Measurements from ENCODE around the gene EPHB2.

DNA sequence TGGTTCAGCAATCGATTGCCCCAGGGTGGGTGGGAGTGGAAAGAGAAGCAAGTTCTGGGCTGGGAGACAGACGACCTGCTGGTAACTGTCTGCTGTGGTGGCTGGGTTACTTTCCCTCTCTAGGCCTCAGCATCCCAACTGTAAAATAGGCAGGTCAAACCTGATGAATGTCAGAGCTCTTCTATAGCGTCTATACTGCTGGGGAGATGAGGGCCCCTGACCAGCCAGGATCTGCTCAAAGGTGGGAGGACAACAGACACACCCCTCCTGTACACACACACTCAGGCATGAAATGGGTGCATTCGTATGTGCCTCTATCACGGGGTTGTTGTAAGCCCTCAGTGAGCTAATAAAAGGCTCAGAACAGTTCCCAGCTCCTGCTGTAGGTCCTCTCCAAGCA lies 12.7 kb upstream of the EPHB2 start:
- TF ChIP-seq, protein P1, sequence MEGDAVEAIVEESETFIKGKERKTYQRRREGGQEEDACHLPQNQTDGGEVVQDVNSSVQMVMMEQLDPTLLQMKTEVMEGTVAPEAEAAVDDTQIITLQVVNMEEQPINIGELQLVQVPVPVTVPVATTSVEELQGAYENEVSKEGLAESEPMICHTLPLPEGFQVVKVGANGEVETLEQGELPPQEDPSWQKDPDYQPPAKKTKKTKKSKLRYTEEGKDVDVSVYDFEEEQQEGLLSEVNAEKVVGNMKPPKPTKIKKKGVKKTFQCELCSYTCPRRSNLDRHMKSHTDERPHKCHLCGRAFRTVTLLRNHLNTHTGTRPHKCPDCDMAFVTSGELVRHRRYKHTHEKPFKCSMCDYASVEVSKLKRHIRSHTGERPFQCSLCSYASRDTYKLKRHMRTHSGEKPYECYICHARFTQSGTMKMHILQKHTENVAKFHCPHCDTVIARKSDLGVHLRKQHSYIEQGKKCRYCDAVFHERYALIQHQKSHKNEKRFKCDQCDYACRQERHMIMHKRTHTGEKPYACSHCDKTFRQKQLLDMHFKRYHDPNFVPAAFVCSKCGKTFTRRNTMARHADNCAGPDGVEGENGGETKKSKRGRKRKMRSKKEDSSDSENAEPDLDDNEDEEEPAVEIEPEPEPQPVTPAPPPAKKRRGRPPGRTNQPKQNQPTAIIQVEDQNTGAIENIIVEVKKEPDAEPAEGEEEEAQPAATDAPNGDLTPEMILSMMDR (IDR thresholded peaks at IDR 0.05; ENCODE audit: low read length), result no peak
- no peak for TF ChIP-seq EZH2 (optimal IDR thresholded peaks at IDR 0.05; ENCODE audit: low read depth, low read length)

All from MM.1S (cell line).